Heart left ventricle (tissue), 16 donors: ENCODE data around the gene ZBTB18. TPM values are rescaled to one million over a fixed set of nuclear protein-coding genes. Genes with fewer than 3 reads are reported as not detected.
A peak's percentile ranks its signal among the peaks of the same experiment; 100 is the strongest.

Source experiments
- ATAC-seq, 4 donors: fragments of 200-7000 bp; cut with Tn5 transposase; one replicate each; pipeline ENCODE4 v1.9.1; 2020 to 2022; ENCODE audit warnings: moderate library complexity in 4 of 4, mild to moderate bottlenecking in 3 of 4, moderate number of reproducible peaks in 1 of 4
- DNase-seq, 5 donors: peaks; one replicate each; pipeline ENCODE4 v3.0.0-alpha.2; 2020
- H3K27ac ChIP-seq, 12 donors: fragments of 200-600 bp; sonication (generic) in 4 of 12; one replicate each; pipeline versions ENCODE4 v1.5.0 to v1.8.0; 2016 to 2022; ENCODE audit warnings: mild to moderate bottlenecking in 2 of 12
- H3K27me3 ChIP-seq, 9 donors: fragments of 200-600 bp; sonication (generic) in 2 of 9; one replicate each; pipeline versions ENCODE4 v1.5.1 to v1.8.0; 2016 to 2022; ENCODE audit warnings: mild to moderate bottlenecking in 3 of 9
- H3K36me3 ChIP-seq, 9 donors: fragments of 200-600 bp; sonication (generic) in 2 of 9; one replicate each; pipeline versions ENCODE4 v1.5.0 to v1.8.0; 2018 to 2022; ENCODE audit warnings: mild to moderate bottlenecking in 2 of 9
- H3K4me1 ChIP-seq, 12 donors: fragments of 200-600 bp; sonication (generic) in 4 of 12; one replicate each; pipeline versions ENCODE4 v1.5.0 to v1.8.0; 2016 to 2022; ENCODE audit warnings: mild to moderate bottlenecking in 3 of 12
- H3K4me3 ChIP-seq, 12 donors: fragments of 200-600 bp; sonication (generic) in 4 of 12; one replicate each; pipeline versions ENCODE4 v1.5.0 to v1.8.0; 2017 to 2022; ENCODE audit warnings: mild to moderate bottlenecking in 9 of 12, moderate library complexity in 4 of 12
- H3K9me3 ChIP-seq, 12 donors: fragments of 200-600 bp; sonication (generic) in 4 of 12; one replicate each; pipeline versions ENCODE4 v1.5.0 to v1.8.0; 2016 to 2022; ENCODE audit warnings: mild to moderate bottlenecking in 1 of 12
- CTCF ChIP-seq, 12 donors: fragments of 200-600 bp; sonication (generic) in 4 of 12; IDR thresholded peaks; one replicate each; pipeline versions ENCODE4 v1.5.0 to v1.8.0; 2018 to 2022; ENCODE audit warnings: antibody characterized with exemption in 12 of 12, mild to moderate bottlenecking in 5 of 12
- POLR2A ChIP-seq, 2 donors: fragments of 450-650 bp; IDR thresholded peaks; one replicate each; pipeline ENCODE4 v1.6.1; 2017; ENCODE audit warnings: antibody characterized with exemption in 2 of 2, mild to moderate bottlenecking in 2 of 2, moderate library complexity in 2 of 2
- WGBS, 4 donors: extraction: QIAGEN DNeasy Blood & Tissue Kit in 2 of 4; methylation state at CpG; one replicate each; pipeline versions ENCODE4 v1.1.5 to v1.1.7; 2013 to 2018; 5-methylcytosine and 5-hydroxymethylcytosine counted together
- intact Hi-C, 10 donors: fragments of 100-400 bp; cut with DNase I; formaldehyde crosslinking; loops; one replicate each; pipeline versions ENCODE4 v1.11.1 to v1.14.2; 2022
- polyA plus RNA-seq, 2 donors: library from polyadenylated mRNA; stranded (reverse); fragments of 200-250 nt; gene quantifications; one replicate each; pipeline ENCODE4 v1.2.3, GENCODE V29; 2013
- total RNA-seq, 9 donors: library from RNA; depleted of rRNA in 2 of 9; stranded (reverse); fragments of >200 nt in 2 of 9; fragmentation: NEBNext Ultra II Directional in 3 of 9; extraction: Animal tissue kit (Norgen Biotek cat#: 25700) in 3 of 9; gene quantifications; one replicate each; pipeline versions ENCODE4 v1.1.0 to v1.2.4, GENCODE V29; 2016 to 2023
- donor health status: ischemic (EF 13 %, LVEDD 7.1; RV severe dilation, severe dysfunction).
- donor health status: healthy with polysubstance abuse.
- donor health status: DM: no; HTN: yes; CAD: no.
- donor health status: DM: no; HTN: no; CAD: no.
- donor health status: ischemic (EF 25% LVEDD 6.9; RV normal size, moderate dysfunction).
- donor health status: ischemic (EF 25% LVEDD 5.7; RV mildly dilated, moderate dysfunction).
- donor health status: healthy.
- donor health status: DM: yes; HTN: yes; CAD: no.
- donor health status: ischemic (EF 35%, LVEDD 5.7; RV mildly dilated, moderate dysfunction).
- donor health status: nonischemic (EF 11% LVEDD 7.7; RV severe dilation, severe dysfunction).
- donor health status: DM: yes; HTN: yes; CAD: no.
- donor health status: PGD.
- donor health status: ischemic (EF 29% LVEDD 5.4; RV normal size, mild dysfunction).
- donor health status: nonischemic (EF 23%, LVEDD 6.1; RV moderate dilation, normal function).

ZBTB18 gene
- total and polyA plus RNA-seq, 11 donors = 12.5 to 29.2 (median 22.5) TPM

- 87 to 94% (median 93%) methylated on average over 9 of the region's 9 CpGs for WGBS, 4 donors
- Histone ChIP-seq H3K4me1 (peaks cover 0 to 10% (median 2%) of the 10 kb centered on the region in 12 donors), H3K27me3 (peaks cover 0 to 11% (median 0%) of the 10 kb centered on the region in 9 donors), H3K36me3 (no peaks in the 10 kb centered on the region), H3K9me3 (peaks cover 0 to 4% (median 0%) of the 10 kb centered on the region in 12 donors), H3K4me3 (no peak overlapping the region), H3K27ac (no peak overlapping the region)
- TF ChIP-seq CTCF (IDR thresholded peaks at IDR 0.05) (no peak), POLR2A (IDR thresholded peaks at IDR 0.05) (no peak)
- no peak for DNase-seq
- no peak for ATAC-seq
- intact Hi-C loops = no loop called here
Observed at GRCh38 chr1:244096691-244097090, 45.6 kb downstream of the ZBTB18 start.

- ATAC-seq = no peak
- no peaks in the 10 kb centered on the region for H3K36me3 ChIP-seq
Observed at GRCh38 chr1:244097523-244098405, 46.7 kb downstream of the ZBTB18 start.

GRCh38 chr1:244099258-244099930 is 48.3 kb downstream of the ZBTB18 start:
- Histone ChIP-seq H3K27me3 (peaks cover 0 to 10% (median 0%) of the 10 kb centered on the region in 9 donors), H3K4me3 (no peak overlapping the region), H3K36me3 (no peaks in the 10 kb centered on the region), H3K27ac (no peak overlapping the region), H3K9me3 (peaks cover 0 to 4% (median 0%) of the 10 kb centered on the region in 12 donors), H3K4me1 (peaks cover 0 to 10% (median 2%) of the 10 kb centered on the region in 12 donors)
- intact Hi-C loops = no loop called here
- ATAC-seq (no peak), DNase-seq (no peak)
- no peak for TF ChIP-seq POLR2A (IDR thresholded peaks at IDR 0.05)
- TF ChIP-seq CTCF (IDR thresholded peaks at IDR 0.05) = no peak
- WGBS, 4 donors = 86 to 90% (median 87%) methylated on average over 19 of the region's 19 CpGs

More at GRCh38 chr1:244097523-244098405, 46.7 kb downstream of the ZBTB18 start:
- Histone ChIP-seq H3K27me3 (peaks cover 0 to 10% (median 0%) of the 10 kb centered on the region in 9 donors), H3K9me3 (peaks cover 0 to 4% (median 0%) of the 10 kb centered on the region in 12 donors), H3K4me1 (peaks cover 0 to 10% (median 2%) of the 10 kb centered on the region in 12 donors), H3K4me3 (no peak overlapping the region), H3K27ac (no peak overlapping the region)
- WGBS, 4 donors = 61 to 66% (median 63%) methylated on average over 7 of the region's 7 CpGs
- no peak for DNase-seq
- no peak for TF ChIP-seq CTCF (IDR thresholded peaks at IDR 0.05)
- no peak for TF ChIP-seq POLR2A (IDR thresholded peaks at IDR 0.05)
- intact Hi-C loops = no loop called here

- no peak for TF ChIP-seq CTCF (IDR thresholded peaks at IDR 0.05)
- no peak for TF ChIP-seq POLR2A (IDR thresholded peaks at IDR 0.05)
- H3K4me1 ChIP-seq = peaks cover 0 to 10% (median 2%) of the 10 kb centered on the region in 12 donors
- no peak overlapping the region for H3K27ac ChIP-seq
- no peaks in the 10 kb centered on the region for H3K36me3 ChIP-seq
- peaks cover 0 to 10% (median 0%) of the 10 kb centered on the region in 9 donors for H3K27me3 ChIP-seq
- intact Hi-C loops = no loop called here
- peak overlapping the region in 1 of 12 donors; percentile 24 for H3K4me3 ChIP-seq
- DNase-seq (no peak), ATAC-seq (no peak)
- H3K9me3 ChIP-seq = peaks cover 0 to 4% (median 0%) of the 10 kb centered on the region in 12 donors
- 63 to 68% (median 65%) methylated on average over 5 of the region's 5 CpGs for WGBS, 4 donors
Observed at GRCh38 chr1:244100276-244100675, 49.2 kb downstream of the ZBTB18 start.
